HG03575 (cell line): ENCODE measurements around the gene PLEK2.
"Not testable (repeated sequence)": the region's sequence is repeated elsewhere in the genome, so short reads cannot be mapped to it uniquely, and the experiment has no call there.

Experiments used
- ATAC-seq: cut with Tn5 transposase; IDR thresholded peaks from one replicate; pipeline ENCODE4 v1.9.1; 2021; ENCODE audit not compliant: unreplicated experiment, insufficient number of reproducible peaks, low FRiP score; ENCODE audit errors: extremely low read depth

The PLEK2 gene

GRCh38 chr14:67410313-67410712, 1.7 kb downstream of the PLEK2 start:
- ATAC-seq: no peak

GRCh38 chr14:67409461-67409860, 2.5 kb downstream of the PLEK2 start:
- ATAC-seq: no peak

- ATAC-seq: not testable (repeated sequence)
These were observed 3.7 kb downstream of the PLEK2 start for GRCh38 chr14:67408122-67408801.

- ATAC-seq: no peak
These were observed 6.2 kb downstream of the PLEK2 start for GRCh38 chr14:67405771-67406170.

GRCh38 chr14:67400434-67400833, 11.5 kb downstream of the PLEK2 start:
- no peak for ATAC-seq

GRCh38 chr14:67397536-67397935, 14.4 kb downstream of the PLEK2 start:
- ATAC-seq: no peak

GRCh38 chr14:67396381-67396970, 15.5 kb downstream of the PLEK2 start:
- ATAC-seq: no peak

- ATAC-seq: no peak
These were observed 16.1 kb downstream of the PLEK2 start for GRCh38 chr14:67395876-67396189.

- ATAC-seq: no peak
These were observed 16.7 kb downstream of the PLEK2 start for GRCh38 chr14:67395086-67395875.

- no peak for ATAC-seq
These were observed 18.3 kb downstream of the PLEK2 start for GRCh38 chr14:67393689-67394088.

GRCh38 chr14:67392800-67393199, 19.2 kb downstream of the PLEK2 start:
- ATAC-seq: no peak

- ATAC-seq: no peak
These were observed 19.8 kb downstream of the PLEK2 start for GRCh38 chr14:67392123-67392522.

- ATAC-seq: no peak
These were observed 20.7 kb downstream of the PLEK2 start for GRCh38 chr14:67391268-67391667.

GRCh38 chr14:67389811-67390534, 22.0 kb downstream of the PLEK2 start:
- no peak for ATAC-seq

- no peak for ATAC-seq
These were observed 22.7 kb downstream of the PLEK2 start for GRCh38 chr14:67389275-67389674.

GRCh38 chr14:67387195-67387594, 24.8 kb downstream of the PLEK2 start:
- no peak for ATAC-seq

GRCh38 chr14:67385618-67386017, 26.3 kb downstream of the PLEK2 start:
- no peak for ATAC-seq

- ATAC-seq: no peak
These were observed 26.8 kb downstream of the PLEK2 start for GRCh38 chr14:67385120-67385519.

- ATAC-seq: no peak
These were observed 34.0 kb downstream of the PLEK2 start for GRCh38 chr14:67377916-67378315.

- ATAC-seq: no peak
These were observed 38.6 kb downstream of the PLEK2 start for GRCh38 chr14:67373347-67373746.
